ENCODE results near the gene ADGRL3.

GRCh38 chr4:61461956-61462355, 261.8 kb downstream of the ADGRL3 start:
- no peak for TF ChIP-seq CTCF (IDR thresholded peaks at IDR 0.05)
- no peak for TF ChIP-seq EZH2 (IDR thresholded peaks at IDR 0.05; ENCODE audit: borderline replicate concordance, insufficient read depth, low read depth, low read length, poor library complexity, severe bottlenecking)

All from B cell (primary cell).